ENCODE results near the gene RNPEP. TPM values are rescaled to one million over a fixed set of nuclear protein-coding genes. Genes with fewer than 3 reads are reported as not detected.
"Not testable (repeated sequence)": the region's sequence is repeated elsewhere in the genome, so short reads cannot be mapped to it uniquely, and the experiment has no call there.

RNPEP gene
- total RNA-seq, 1 donor from 2014 or later = 42.8 TPM

DNA sequence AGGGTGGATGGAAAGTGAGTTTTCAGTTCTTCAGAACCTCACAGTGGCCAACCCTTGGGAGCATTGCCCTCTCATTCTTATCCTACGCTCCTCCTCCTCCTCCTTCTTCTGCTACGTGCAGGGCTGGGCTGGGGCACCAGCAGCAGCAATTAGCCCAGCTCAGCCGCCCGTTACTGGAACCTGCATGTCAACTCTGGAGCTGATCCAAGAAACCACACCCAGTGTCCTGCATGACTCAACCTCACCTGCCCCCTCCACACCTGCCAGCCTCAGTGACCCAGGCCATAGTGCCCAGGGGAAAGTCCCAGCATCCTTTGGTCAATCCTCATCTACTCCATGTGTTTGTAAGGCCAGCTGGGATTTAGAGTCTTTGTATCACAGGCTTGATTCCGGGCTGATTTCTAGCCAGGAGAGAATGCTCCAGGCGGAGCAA lies 40.6 kb downstream of the RNPEP start:
- ATAC-seq (peak; percentile 37), DNase-seq (ENCODE audit: low spot score) (no peak)
- intact Hi-C loops (cut with DNase I) = no loop called here

DNA sequence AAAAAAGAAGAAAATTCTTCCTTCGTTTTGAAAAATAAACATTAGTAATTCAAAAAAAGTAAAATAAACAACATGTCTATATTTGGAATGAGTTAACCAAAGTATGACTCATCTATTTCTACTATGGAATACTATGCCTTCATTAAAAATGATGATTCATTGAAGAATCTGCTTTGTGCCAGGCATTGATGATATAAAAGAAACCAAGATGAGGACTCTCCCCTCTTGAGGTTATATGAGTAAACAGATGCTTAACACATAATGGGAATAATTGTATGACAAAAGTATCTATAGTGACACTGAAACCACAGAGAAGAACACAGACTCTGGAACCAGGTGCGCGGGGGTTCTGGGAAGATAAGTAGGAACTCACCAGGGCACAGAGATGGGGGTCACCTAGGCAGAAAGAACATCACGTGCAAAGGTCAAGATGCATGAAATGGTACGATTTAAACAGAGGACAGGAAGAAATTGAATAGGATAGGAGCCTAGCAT lies 46.8 kb downstream of the RNPEP start:
- ATAC-seq (no peak), DNase-seq (ENCODE audit: low spot score) (no peak)
- intact Hi-C loops (cut with DNase I) = no loop called here

DNA sequence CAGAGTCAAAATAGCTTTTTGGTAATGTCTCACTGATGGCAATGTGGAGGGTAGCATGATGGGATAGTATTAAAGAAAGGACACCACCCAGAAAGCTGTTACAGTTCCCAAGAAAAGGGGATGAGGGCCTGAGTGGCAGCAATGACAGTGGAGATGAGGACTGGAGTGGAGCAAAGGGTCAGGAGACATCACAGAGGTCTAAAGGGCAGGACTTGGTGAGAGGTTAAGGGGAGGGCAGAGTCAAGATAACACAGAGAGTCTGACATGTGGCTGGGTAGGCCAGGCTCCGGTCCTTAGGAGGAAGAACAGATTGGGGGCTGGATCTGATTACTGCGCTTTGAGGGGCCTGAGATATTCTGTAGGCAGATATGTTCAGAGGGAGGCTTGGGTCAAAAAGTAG lies 47.3 kb downstream of the RNPEP start:
- ATAC-seq = no peak
- intact Hi-C loops (cut with DNase I) = no loop called here
- no peak for DNase-seq (ENCODE audit: low spot score)

DNA sequence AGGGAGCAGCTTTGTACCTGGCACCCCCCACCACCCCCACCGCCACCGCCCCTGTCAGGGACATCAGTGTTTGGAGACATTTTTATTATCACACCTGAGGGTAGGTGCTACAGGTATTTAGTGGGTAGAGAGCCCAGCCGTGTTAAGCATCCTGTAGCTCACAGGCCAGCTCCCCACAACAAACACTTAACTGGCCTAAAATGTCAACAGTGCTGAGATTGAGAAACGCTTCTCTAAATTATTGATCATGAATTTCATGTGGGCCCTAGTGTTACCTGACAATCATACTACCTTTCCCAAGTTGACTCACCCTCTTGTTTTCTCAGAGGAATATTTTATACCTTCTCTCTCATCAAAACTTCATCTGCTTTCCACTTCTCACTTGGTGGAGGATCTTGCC lies 49.3 kb downstream of the RNPEP start:
- intact Hi-C loops (cut with DNase I) = no loop called here
- ATAC-seq (no peak), DNase-seq (ENCODE audit: low spot score) (no peak)

DNA sequence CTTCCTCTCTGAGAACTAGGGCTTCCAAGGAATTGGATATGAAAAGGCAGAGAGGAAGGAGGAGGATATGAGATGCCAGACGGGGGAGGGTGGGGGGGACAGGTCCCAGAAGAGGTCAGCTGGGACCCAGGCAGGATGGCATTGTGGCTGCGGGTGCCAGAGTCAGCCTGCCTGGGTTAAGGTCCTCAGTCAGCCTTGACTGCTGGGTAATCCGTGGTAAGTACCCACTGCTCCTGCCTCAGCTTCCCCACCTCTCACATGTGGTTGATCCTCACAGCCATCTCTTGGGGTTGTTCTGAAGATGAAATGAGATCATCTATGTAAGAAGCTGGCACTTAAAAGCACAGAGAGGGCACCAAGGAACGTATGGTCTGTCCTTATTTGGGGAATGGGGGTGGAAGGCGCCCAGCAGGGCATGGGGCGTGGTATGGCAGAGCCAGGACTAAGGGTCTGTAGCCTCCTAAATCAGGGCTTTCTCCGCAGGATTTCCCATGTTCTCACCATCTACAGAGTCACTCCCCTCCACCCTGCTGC lies 51.8 kb downstream of the RNPEP start:
- DNase-seq (ENCODE audit: low spot score) (no peak), ATAC-seq (no peak)
- intact Hi-C loops (cut with DNase I) = no loop called here

DNA sequence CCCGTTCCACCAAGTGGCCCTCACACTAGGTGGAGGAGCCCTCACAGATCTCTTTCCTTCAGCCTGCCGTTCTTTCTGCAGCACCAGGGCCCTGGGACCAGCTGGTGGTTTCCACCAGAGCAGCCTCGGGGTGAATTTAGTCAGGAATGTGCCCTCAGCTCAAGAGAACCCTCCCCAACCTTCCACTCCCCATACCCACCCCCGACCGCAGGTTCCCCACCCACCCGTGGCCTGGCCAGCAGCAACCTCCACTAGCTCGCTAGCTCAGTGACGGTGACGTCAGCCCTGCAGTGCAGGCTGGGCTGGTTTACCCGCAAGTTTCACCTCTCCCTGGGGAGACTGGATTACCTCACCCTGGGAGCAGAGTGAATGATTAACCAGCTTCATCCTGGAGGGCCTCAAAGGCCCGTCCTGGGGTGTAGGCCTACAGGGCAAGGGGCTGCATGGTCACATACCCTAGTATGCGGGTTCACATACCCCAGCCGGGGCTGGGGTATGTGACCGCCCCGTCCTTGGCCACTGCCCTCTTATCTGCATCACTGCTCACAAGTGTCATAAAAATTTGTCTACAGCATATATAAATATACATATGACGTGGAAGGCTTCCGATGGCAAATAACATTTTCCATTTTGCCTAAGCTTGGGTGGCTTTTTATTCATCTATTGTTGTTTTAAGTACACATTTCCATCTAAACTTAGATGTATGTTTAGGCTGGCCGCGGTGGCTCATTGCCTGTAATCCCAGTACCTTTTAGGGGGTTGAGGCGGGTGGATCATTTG lies 52.4 kb downstream of the RNPEP start:
- ATAC-seq (peak; percentile 98), DNase-seq (ENCODE audit: low spot score) (peak; percentile 87)
- intact Hi-C loops (cut with DNase I) = no loop called here

DNA sequence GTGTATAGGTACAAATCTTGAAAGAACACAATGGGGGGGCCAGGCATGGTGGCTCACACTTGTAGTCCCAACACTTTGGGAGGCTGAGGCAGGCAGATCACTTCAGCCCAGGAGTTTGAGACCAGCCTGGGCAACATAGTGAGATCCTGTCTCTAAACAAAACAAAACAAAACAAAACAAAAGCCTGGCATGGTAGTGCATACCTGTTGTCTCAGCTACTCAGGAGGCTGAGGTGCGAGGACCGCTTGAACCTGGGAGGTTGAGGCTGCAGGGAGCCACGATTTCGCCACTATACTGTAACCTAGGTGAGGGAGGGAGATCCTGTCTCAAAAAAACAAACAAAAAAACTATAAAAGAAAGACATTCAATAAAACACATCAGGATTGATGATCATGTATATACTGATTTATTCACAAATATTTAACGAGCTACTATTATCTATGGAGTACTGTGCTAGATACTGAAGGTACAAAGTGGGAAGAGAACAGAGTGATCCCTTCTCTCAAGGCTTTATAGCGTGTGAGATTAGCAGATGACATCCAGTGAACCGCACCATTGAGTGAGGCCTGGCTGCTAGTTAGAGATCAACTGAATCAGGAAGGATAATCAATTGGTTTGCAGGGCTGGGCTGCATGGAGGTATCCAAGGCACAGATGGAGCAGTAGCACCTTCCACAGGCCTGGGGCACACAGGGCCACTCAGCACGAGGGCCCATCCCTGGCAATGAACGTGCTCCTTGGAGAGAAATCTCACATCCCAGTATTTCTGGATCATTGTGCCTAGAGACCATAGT lies 54.3 kb downstream of the RNPEP start:
- no peak for DNase-seq (ENCODE audit: low spot score)
- ATAC-seq = no peak
- intact Hi-C loops (cut with DNase I) = no loop called here

DNA sequence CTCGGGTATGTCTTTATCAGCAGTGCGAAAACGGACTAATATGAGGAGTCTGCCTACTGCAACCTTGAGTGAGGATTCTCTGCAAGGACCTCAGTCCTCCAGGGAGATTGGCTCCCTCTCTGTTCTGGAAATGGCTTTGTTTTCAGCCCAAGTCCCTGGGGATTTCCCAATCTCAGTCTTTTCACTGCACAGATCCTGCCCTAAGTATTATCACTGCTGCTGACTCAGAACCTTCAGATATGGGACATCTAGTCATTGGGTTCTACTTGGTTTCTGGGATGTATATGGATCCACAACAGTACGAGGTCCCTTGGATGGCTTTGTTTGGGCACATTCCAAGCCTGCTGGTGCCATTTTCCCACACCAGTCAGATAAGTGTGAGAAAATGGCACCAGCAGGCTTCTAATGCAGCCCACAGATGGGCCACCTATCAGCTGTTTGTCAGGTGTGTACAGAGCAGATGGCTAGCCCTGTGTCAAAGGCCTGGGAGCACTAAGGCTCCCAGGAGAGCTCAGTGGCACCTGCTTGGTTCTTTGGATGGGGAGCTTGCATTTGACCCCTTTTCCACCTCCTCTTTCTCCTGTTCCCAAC lies 55.4 kb downstream of the RNPEP start:
- intact Hi-C loops (cut with DNase I) = no loop called here
- no peak for DNase-seq (ENCODE audit: low spot score)
- ATAC-seq = no peak

DNA sequence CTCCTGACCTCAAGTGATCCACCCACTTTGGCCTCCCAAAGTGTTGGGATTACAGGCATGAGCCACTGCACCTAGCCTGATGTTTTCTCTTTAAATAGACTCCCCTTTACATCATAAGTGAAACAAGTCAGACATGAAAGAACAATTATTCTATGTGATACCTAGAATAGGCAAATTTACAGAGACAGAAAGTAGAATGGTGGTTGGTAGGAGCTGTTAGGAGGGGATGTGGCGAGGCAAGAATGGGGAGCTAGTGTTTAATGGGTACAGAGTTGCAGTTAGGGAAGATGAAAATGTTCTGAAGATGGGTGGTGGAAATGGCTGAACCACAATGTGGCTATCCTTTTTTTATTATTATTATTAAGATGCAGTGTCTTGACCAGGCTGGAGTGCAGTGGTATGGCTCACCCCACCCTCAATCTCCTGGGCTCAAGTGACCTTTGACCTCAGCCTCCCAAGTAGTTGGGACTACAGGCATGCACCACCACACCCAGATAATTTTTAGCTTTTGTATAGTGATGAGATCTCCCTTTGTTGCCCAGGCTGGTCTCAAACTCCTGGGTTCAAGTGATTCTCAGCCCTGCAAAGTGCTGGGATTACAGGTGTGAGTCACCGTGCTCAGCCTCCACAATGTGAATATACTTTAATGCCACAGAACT lies 56.4 kb downstream of the RNPEP start:
- intact Hi-C loops (cut with DNase I) = no loop called here
- DNase-seq (ENCODE audit: low spot score) (no peak), ATAC-seq (no peak)

DNA sequence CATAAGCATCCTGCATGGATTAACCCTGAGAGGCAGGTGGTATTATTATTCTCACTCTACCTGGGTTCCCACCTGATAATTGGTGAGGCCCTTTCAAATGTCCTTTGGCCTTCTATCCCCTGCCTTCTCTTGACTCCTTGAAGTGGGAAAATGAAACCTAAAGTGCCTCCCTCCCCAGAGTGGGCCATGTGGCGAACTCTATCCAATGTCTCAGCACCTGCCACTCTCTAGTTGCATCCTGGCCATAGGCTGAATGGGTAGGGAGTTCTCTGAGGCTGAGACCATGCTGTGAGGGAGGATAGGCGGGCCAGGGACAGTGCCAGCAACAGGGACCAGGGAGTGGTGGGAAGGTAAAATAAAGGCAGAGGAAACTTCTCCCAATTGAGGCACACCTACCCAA lies 63.3 kb downstream of the RNPEP start:
- no peak for ATAC-seq

DNA sequence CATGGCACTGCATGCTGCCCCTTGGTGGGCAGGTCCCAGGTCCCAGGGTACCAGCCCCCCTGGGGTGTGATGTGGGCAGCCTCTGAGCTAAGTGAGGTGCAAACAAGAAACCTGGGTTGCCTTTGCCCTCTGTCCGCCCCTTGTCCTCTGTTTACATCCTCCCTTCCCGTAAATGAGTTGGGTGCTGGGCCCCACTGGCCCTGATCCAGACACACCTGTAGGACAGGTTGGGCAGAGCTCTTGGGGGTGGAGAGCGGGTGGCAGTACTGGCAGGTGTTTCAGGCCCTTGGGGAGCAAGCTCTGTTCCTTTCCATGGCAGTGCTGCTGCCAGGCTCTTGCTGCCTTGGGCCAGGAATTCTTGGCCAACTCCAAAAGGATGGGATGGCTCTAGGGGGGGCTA lies 63.8 kb downstream of the RNPEP start:
- DNase-seq (ENCODE audit: low spot score) (no peak), ATAC-seq (no peak)
- intact Hi-C loops (cut with DNase I) = no loop called here

More for the DNA sequence above, 63.3 kb downstream of the RNPEP start:
- intact Hi-C loops (cut with DNase I) = no loop called here
- no peak for DNase-seq (ENCODE audit: low spot score)

DNA sequence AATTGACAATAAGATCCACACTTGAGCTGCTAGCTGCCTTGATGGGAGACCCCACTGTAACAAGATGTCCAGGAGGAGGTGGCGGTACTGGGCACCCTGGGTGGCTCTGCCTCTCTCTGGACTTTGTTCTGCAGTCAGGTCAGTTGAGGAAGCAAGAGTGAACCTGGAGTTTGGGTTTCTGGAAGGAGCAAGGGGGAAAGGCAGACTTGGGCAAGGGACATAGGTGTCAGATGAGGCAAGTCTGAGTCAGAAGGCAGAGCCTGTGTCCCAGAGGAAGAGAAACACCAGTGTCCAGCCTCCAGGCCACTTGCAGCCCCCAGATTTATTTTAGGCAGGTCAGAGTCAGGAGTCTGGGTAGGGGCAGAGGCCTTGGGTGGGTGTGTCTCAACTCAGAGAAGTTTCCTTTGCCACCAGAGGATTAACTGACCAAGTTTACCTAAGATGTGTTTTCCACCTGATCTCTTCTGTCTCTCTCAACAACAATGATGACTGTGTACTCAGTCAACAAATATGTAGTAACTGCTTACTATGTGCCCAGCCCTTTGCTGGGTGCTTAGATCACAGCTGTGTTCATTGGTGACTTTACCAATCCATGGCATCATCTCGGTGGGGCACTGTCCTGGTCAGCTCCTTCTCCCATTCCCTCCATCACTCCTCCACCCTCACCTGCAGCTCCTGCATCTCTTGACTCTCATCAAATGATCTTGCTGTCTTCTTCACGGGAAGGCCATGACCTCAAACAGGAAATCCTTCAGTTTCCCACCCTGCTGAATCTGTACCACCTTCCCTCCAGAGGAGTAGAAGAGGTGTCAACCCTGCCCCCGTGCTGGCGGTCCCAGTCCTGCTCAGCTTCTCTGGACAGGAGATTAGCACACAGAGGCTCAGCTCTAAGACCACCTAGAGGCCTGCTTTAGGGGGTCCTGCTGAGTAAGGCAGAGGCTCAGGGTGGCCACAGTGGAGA lies 64.6 kb downstream of the RNPEP start:
- intact Hi-C loops (cut with DNase I) = no loop called here
- ATAC-seq (no peak), DNase-seq (ENCODE audit: low spot score) (no peak)

DNA sequence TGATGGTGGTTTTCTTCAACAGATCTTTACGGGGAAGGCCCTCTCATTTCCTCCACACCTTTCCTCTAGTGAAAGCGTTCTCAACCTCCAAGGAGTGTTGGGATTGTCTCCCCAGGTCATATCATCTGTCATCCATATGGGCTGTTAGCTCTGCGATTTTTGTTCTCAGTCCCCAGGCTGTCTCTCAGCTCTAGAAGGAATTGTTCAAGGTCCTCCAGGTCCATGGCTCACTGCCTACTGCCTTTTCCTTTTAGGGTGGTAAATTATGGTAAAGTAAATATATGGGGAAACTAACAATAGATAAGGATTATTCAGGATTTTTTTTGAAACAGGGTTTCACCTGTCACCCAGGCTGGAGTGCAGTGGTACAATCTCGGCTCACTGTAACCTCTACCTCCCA lies 65.5 kb downstream of the RNPEP start:
- DNase-seq (ENCODE audit: low spot score) (no peak), ATAC-seq (no peak)
- intact Hi-C loops (cut with DNase I) = no loop called here

DNA sequence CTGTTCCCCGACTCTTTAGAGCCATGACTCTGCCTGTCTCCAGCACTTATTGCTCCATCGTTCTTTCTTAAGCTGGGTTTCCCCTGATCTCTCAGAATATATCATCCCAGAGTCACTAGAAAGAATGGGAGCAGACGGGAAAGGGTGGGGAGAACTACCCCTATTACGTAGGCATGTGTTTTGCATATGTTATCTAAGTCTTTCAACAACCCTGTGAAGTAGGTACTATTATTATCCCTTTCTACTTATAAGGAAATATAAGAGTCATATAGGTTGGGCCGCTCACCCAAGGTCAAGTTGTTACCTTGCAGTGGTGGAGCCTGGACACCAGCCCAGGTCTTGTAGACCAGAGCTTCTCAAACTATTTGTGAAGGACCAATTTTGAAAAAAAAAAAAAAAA lies 66.7 kb downstream of the RNPEP start:
- intact Hi-C loops (cut with DNase I) = no loop called here
- ATAC-seq = no peak
- DNase-seq (ENCODE audit: low spot score) = no peak

DNA sequence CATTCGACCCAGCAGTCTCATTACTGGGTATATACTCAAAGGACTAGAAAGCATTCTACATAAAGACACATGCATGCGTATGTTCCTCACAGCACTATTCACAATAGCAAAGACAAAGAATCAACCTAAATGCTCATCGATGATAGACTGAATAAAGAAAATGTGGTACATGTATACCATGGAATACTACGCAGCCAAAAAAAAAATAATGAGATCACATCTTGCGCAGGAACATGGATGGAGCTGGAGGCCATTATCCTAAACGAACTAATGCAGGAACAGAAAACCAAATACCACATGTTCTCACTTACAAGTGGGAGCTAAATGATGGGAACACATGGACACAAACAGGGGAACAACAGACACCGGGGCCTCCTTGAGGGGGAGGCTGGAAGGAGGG lies 71.6 kb downstream of the RNPEP start:
- ATAC-seq (no peak), DNase-seq (ENCODE audit: low spot score) (no peak)
- intact Hi-C loops (cut with DNase I) = no loop called here

DNA sequence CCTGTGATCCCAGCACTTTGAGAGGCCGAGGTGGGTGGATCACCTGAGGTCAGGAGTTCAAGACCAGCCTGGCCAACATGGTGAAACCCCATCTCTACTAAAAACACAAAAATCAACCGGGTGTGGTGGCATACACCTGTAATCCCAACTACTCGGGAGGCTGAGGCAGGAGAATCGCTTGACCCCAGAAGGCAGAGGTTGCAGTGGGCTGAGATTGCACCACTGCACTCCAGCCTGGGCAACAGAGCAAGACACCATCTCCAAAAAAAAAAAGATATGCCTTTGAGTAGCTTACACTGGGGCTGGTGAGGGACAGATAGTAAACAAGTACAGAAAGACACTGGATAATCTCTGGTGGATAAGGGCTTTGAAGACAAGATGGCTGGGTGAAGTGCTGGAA lies 72.2 kb downstream of the RNPEP start:
- DNase-seq (ENCODE audit: low spot score); intact Hi-C loops (cut with DNase I); ATAC-seq: not testable (repeated sequence)

Measured in sciatic nerve (tissue), 2 donors.